ENCODE results near the gene SLC39A2. TPM values are rescaled to one million over a fixed set of nuclear protein-coding genes. Genes with fewer than 3 reads are reported as not detected.

SLC39A2 gene
- total and polyA plus RNA-seq, 9 of the 15 experiments (the other 6 are each of a cell fraction or from before 2014, with no cell fraction given): 0.06 to 0.09 TPM; not detected in 7

- no peak for TF ChIP-seq MLLT1 (IDR thresholded peaks at IDR 0.05)
- no peak for TF ChIP-seq HEY1 (CRISPR knock-in tag; IDR thresholded peaks at IDR 0.05; ENCODE audit: borderline replicate concordance)
- TF ChIP-seq NFYB (IDR thresholded peaks at IDR 0.05; ENCODE audit: extremely low read depth, insufficient read length): peak; percentile 78
- TF ChIP-seq ESRRB (CRISPR knock-in tag; IDR thresholded peaks at IDR 0.05; ENCODE audit: borderline replicate concordance): no peak
- TF ChIP-seq ATF6 (CRISPR knock-in tag; IDR thresholded peaks at IDR 0.05): no peak
- TF ChIP-seq ZBED1 (IDR thresholded peaks at IDR 0.05): no peak
- peak; percentile 51 for TF ChIP-seq TAF9B (IDR thresholded peaks at IDR 0.05; ENCODE audit: partially characterized antibody)
- TF ChIP-seq ZNF696 (CRISPR knock-in tag; conservative IDR thresholded peaks at IDR 0.05): no peak
- no peak for TF ChIP-seq SP2 (IDR thresholded peaks at IDR 0.05; ENCODE audit: extremely low read depth, low read depth, low read length, poor library complexity, severe bottlenecking)
- TF ChIP-seq ZEB2 (IDR thresholded peaks at IDR 0.05): no peak
- TF ChIP-seq TCF7L2 (IDR thresholded peaks at IDR 0.05; ENCODE audit: low read depth, low read length): no peak
- no peak for TF ChIP-seq EHMT2 (IDR thresholded peaks at IDR 0.05)
- TF ChIP-seq ZBTB7A (IDR thresholded peaks at IDR 0.05; ENCODE audit: borderline replicate concordance, control insufficient read depth, low read depth, low read length): no peak
- peak; percentile 71 for TF ChIP-seq DIDO1 (tag; IDR thresholded peaks at IDR 0.05; ENCODE audit: low read depth)
- TF ChIP-seq TBP (optimal IDR thresholded peaks at IDR 0.05; ENCODE audit: low read depth, low read length): peak; percentile 43
- TF ChIP-seq HNRNPLL (IDR thresholded peaks at IDR 0.05; ENCODE audit: low read depth, low read length, poor library complexity, severe bottlenecking): no peak
- TF ChIP-seq DEAF1 (CRISPR knock-in tag; IDR thresholded peaks at IDR 0.05): no peak
- no peak for TF ChIP-seq ZNF764 (CRISPR knock-in tag; IDR thresholded peaks at IDR 0.05; ENCODE audit: low read depth)
- TF ChIP-seq TFAM (CRISPR knock-in tag; conservative IDR thresholded peaks at IDR 0.05): no peak
- no peak for TF ChIP-seq CREB3L1 (IDR thresholded peaks at IDR 0.05; ENCODE audit: borderline replicate concordance, low read depth)
- TF ChIP-seq KLF10 (CRISPR knock-in tag; IDR thresholded peaks at IDR 0.05): no peak
- no peak for TF ChIP-seq KAT8 (IDR thresholded peaks at IDR 0.05; ENCODE audit: low read depth)
- no peak for TF ChIP-seq PHF21A (IDR thresholded peaks at IDR 0.05; ENCODE audit: borderline replicate concordance, low read depth)
These were observed 9.1 kb upstream of the SLC39A2 start, which contains the start of gene METTL17 (continued) for GRCh38 chr14:20989787-20990600.

All from K562 (cell line).